ENCODE data around the gene SPAG17. TPM values are rescaled to one million over a fixed set of nuclear protein-coding genes. Genes with fewer than 3 reads are reported as not detected.

SPAG17 gene
- total RNA-seq, 1 donor from 2014 or later = 0.30 TPM

GRCh38 chr1:118183586-118183985 is 1.4 kb downstream of the SPAG17 start:
- no peaks in the 10 kb centered on the region for H3K9me3 Mint-ChIP-seq (ENCODE audit: low read depth)
- no peak overlapping the region for H3K4me3 Mint-ChIP-seq (ENCODE audit: unreplicated experiment)
- peaks cover 13% of the 10 kb centered on the region for H3K4me1 Mint-ChIP-seq (ENCODE audit: low read depth)
- no peak overlapping the region for H3K27ac Mint-ChIP-seq (ENCODE audit: unreplicated experiment)
- no peaks in the 10 kb centered on the region for H3K36me3 Mint-ChIP-seq (ENCODE audit: low read depth)
- no peak for TF ChIP-seq CTCF (IDR thresholded peaks at IDR 0.05)
- H3K27me3 Mint-ChIP-seq (ENCODE audit: low read depth) = no peaks in the 10 kb centered on the region
- DNase-seq (ENCODE audit: low spot score) = no peak

GRCh38 chr1:118177998-118178397 is 7.0 kb downstream of the SPAG17 start:
- no peak overlapping the region for H3K4me3 Mint-ChIP-seq (ENCODE audit: unreplicated experiment)
- DNase-seq (ENCODE audit: low spot score) = no peak
- TF ChIP-seq CTCF (IDR thresholded peaks at IDR 0.05) = no peak
- H3K27me3 Mint-ChIP-seq (ENCODE audit: low read depth) = no peaks in the 10 kb centered on the region
- H3K36me3 Mint-ChIP-seq (ENCODE audit: low read depth) = peaks cover 8% of the 10 kb centered on the region
- no peaks in the 10 kb centered on the region for H3K4me1 Mint-ChIP-seq (ENCODE audit: low read depth)
- H3K27ac Mint-ChIP-seq (ENCODE audit: unreplicated experiment) = no peak overlapping the region
- H3K9me3 Mint-ChIP-seq (ENCODE audit: low read depth) = peaks cover 17% of the 10 kb centered on the region

GRCh38 chr1:118169016-118169415 is 16.0 kb downstream of the SPAG17 start:
- Mint-ChIP-seq H3K36me3 (ENCODE audit: low read depth) (no peaks in the 10 kb centered on the region), H3K4me3 (ENCODE audit: unreplicated experiment) (no peak overlapping the region), H3K4me1 (ENCODE audit: low read depth) (no peaks in the 10 kb centered on the region), H3K27me3 (ENCODE audit: low read depth) (peaks cover 3% of the 10 kb centered on the region), H3K27ac (ENCODE audit: unreplicated experiment) (no peak overlapping the region), H3K9me3 (ENCODE audit: low read depth) (peaks cover 4% of the 10 kb centered on the region)
- no peak for TF ChIP-seq CTCF (IDR thresholded peaks at IDR 0.05)
- DNase-seq (ENCODE audit: low spot score) = no peak

GRCh38 chr1:118160806-118161205 is 24.2 kb downstream of the SPAG17 start:
- no peaks in the 10 kb centered on the region for H3K9me3 Mint-ChIP-seq (ENCODE audit: low read depth)
- peaks cover 42% of the 10 kb centered on the region for H3K4me1 Mint-ChIP-seq (ENCODE audit: low read depth)
- DNase-seq (ENCODE audit: low spot score) = no peak
- no peaks in the 10 kb centered on the region for H3K36me3 Mint-ChIP-seq (ENCODE audit: low read depth)
- H3K27ac Mint-ChIP-seq (ENCODE audit: unreplicated experiment) = no peak overlapping the region
- no peaks in the 10 kb centered on the region for H3K27me3 Mint-ChIP-seq (ENCODE audit: low read depth)
- TF ChIP-seq CTCF (IDR thresholded peaks at IDR 0.05) = no peak
- no peak overlapping the region for H3K4me3 Mint-ChIP-seq (ENCODE audit: unreplicated experiment)

GRCh38 chr1:118159569-118159968 is 25.5 kb downstream of the SPAG17 start:
- DNase-seq (ENCODE audit: low spot score) = no peak
- TF ChIP-seq CTCF (IDR thresholded peaks at IDR 0.05) = no peak
- H3K27me3 Mint-ChIP-seq (ENCODE audit: low read depth) = no peaks in the 10 kb centered on the region
- H3K4me3 Mint-ChIP-seq (ENCODE audit: unreplicated experiment) = no peak overlapping the region
- H3K36me3 Mint-ChIP-seq (ENCODE audit: low read depth) = no peaks in the 10 kb centered on the region
- H3K9me3 Mint-ChIP-seq (ENCODE audit: low read depth) = no peaks in the 10 kb centered on the region
- H3K27ac Mint-ChIP-seq (ENCODE audit: unreplicated experiment) = no peak overlapping the region
- H3K4me1 Mint-ChIP-seq (ENCODE audit: low read depth) = peaks cover 52% of the 10 kb centered on the region

All from chondrocyte (in vitro differentiated cells).